Activated T-helper 2 cell treated with anti-CD3 and anti-CD28 coated beads, Interferon-gamma antibody, Interleukin-2, Interleukin-4, amounts not matched to agents 10 μg/mL and 5 μg/mL and 100 μg/mL, durations not matched to agents 14 hours and 24 hours and 36 hours (primary cell): ENCODE results near the gene DUSP22. TPM values are rescaled to one million over a fixed set of nuclear protein-coding genes. Genes with fewer than 3 reads are reported as not detected.
"Not testable (repeated sequence)": the region's sequence is repeated elsewhere in the genome, so short reads cannot be mapped to it uniquely, and the experiment has no call there.

ENCODE experiments used
- DNase-seq: peaks from one replicate; pipeline ENCODE4 v3.0.0; 2021; ENCODE audit warnings: low spot score
- H3K27ac Mint-ChIP-seq: one replicate; pipeline ENCODE4 v1.8.0; 2021; ENCODE audit warnings: mixed read lengths
- H3K27me3 Mint-ChIP-seq: one replicate; pipeline ENCODE4 v1.8.0; 2021; ENCODE audit warnings: low read depth, mixed read lengths
- H3K36me3 Mint-ChIP-seq: one replicate; pipeline ENCODE4 v1.8.0; 2021; ENCODE audit warnings: low read depth, mixed read lengths
- H3K4me1 Mint-ChIP-seq: one replicate; pipeline ENCODE4 v1.8.0; 2021; ENCODE audit warnings: low read depth, mixed read lengths
- H3K4me3 Mint-ChIP-seq: one replicate; pipeline ENCODE4 v1.8.0; 2021; ENCODE audit warnings: low read depth, mild to moderate bottlenecking, moderate library complexity, mixed read lengths
- H3K9me3 Mint-ChIP-seq: one replicate; pipeline ENCODE4 v1.8.0; 2021; ENCODE audit warnings: mixed read lengths
- intact Hi-C: fragments of 100-400 bp; cut with micrococcal nuclease; formaldehyde crosslinking; loops from one replicate; pipeline ENCODE4 v1.15.1; 2023
- total RNA-seq: library from RNA; stranded (reverse); gene quantifications from 2 replicates; pipeline ENCODE4 v1.2.3, GENCODE V29; 2022

Gene DUSP22
- total RNA-seq, 1 donor from 2014 or later = 27.5 TPM

- intact Hi-C loops = no loop called here
- peaks cover 9% of the 10 kb centered on the region for H3K4me1 Mint-ChIP-seq
- no peaks in the 10 kb centered on the region for H3K9me3 Mint-ChIP-seq
- no peak overlapping the region for H3K27ac Mint-ChIP-seq
- DNase-seq = no peak
- H3K4me3 Mint-ChIP-seq = no peak overlapping the region
- peaks cover 13% of the 10 kb centered on the region for H3K36me3 Mint-ChIP-seq
- H3K27me3 Mint-ChIP-seq = no peaks in the 10 kb centered on the region
These were observed 29.4 kb downstream of the DUSP22 start for GRCh38 chr6:321536-322258.

- no peaks in the 10 kb centered on the region for H3K9me3 Mint-ChIP-seq
These were observed 30.1 kb downstream of the DUSP22 start for GRCh38 chr6:322259-322930.

DNA sequence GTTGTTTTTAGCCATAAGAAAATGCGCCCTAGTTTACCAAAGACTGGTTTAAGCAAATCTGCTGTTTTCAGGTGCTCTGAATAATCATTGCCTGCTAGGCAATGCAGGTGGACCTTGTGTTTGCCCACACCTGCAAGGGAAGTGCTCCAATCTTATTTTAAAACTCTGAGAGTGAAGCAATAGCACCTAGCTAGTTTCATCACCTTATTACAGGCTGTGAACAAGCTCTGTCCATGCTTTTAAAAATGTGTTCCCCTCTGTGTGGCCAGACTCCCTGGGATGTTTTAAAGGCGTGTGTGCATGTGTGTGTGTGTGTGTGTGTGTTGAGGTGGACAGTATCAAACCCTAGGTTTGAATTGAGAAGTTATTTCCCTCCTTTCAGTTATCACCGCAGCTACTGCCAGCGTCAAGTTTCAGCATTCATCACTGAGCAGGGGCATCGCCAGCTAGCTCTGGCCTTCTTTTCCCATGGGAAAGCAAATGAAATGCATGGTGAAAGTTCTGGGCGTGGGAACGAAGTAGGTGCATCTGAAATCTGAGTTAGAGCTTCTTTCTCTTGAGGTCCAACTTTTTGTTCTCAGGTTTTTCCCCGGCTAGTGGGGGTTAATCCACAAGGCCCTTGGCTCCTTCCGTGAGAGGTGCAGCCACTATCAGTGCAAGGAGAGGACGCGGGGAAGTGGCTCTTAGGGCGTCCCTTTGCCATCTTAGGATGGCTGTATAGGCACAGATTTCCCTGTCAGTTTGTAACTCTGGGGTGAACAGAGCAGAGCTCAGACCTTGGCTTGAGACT, 30.8 kb downstream of the DUSP22 start:
- intact Hi-C loops = no loop called here
- Mint-ChIP-seq H3K36me3 (peaks cover 9% of the 10 kb centered on the region), H3K4me1 (peaks cover 4% of the 10 kb centered on the region), H3K4me3 (no peak overlapping the region), H3K27ac (no peak overlapping the region), H3K9me3 (no peaks in the 10 kb centered on the region), H3K27me3 (no peaks in the 10 kb centered on the region)
- DNase-seq = no peak

More at GRCh38 chr6:322259-322930, 30.1 kb downstream of the DUSP22 start:
- intact Hi-C loops = no loop called here
- no peaks in the 10 kb centered on the region for H3K27me3 Mint-ChIP-seq
- H3K27ac Mint-ChIP-seq = no peak overlapping the region
- H3K36me3 Mint-ChIP-seq = peaks cover 10% of the 10 kb centered on the region
- DNase-seq = no peak
- no peak overlapping the region for H3K4me3 Mint-ChIP-seq
- peaks cover 4% of the 10 kb centered on the region for H3K4me1 Mint-ChIP-seq

DNA sequence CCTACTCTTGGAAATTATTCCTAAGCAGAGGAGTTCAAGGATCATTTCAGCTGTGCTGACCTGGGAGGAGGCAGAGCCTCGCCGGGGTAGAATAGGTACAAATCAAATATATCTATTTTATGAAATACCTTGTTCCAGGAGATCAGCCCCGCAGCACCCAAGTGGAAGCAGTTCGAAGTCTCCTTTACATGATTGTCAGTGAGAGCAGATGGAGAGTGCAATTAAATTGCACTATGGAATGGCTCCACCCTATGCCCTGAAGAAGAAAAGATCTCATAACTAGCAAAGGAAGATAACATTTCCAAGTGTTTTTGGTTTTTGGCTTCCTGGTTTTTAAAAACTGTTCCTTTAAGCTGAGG, 31.4 kb downstream of the DUSP22 start:
- Mint-ChIP-seq H3K27ac (no peak overlapping the region), H3K27me3 (no peaks in the 10 kb centered on the region), H3K4me3 (no peak overlapping the region), H3K36me3 (peaks cover 7% of the 10 kb centered on the region), H3K4me1 (peaks cover under 1% of the 10 kb centered on the region), H3K9me3 (no peaks in the 10 kb centered on the region)
- intact Hi-C loops = no loop called here
- DNase-seq = no peak

- intact Hi-C loops = no loop called here
- H3K9me3 Mint-ChIP-seq = no peaks in the 10 kb centered on the region
- H3K36me3 Mint-ChIP-seq = peaks cover 4% of the 10 kb centered on the region
- no peak for DNase-seq
- H3K4me1 Mint-ChIP-seq = no peaks in the 10 kb centered on the region
- H3K27me3 Mint-ChIP-seq = no peaks in the 10 kb centered on the region
- H3K27ac Mint-ChIP-seq = no peak overlapping the region
- H3K4me3 Mint-ChIP-seq = no peak overlapping the region
These were observed 31.9 kb downstream of the DUSP22 start for GRCh38 chr6:324116-324728.

GRCh38 chr6:324729-325125, 32.4 kb downstream of the DUSP22 start:
- H3K9me3 Mint-ChIP-seq = no peaks in the 10 kb centered on the region
- no peaks in the 10 kb centered on the region for H3K27me3 Mint-ChIP-seq
- H3K27ac Mint-ChIP-seq = no peak overlapping the region
- DNase-seq = no peak
- no peaks in the 10 kb centered on the region for H3K4me1 Mint-ChIP-seq
- peaks cover 4% of the 10 kb centered on the region for H3K36me3 Mint-ChIP-seq
- intact Hi-C loops = no loop called here
- H3K4me3 Mint-ChIP-seq = no peak overlapping the region

DNA sequence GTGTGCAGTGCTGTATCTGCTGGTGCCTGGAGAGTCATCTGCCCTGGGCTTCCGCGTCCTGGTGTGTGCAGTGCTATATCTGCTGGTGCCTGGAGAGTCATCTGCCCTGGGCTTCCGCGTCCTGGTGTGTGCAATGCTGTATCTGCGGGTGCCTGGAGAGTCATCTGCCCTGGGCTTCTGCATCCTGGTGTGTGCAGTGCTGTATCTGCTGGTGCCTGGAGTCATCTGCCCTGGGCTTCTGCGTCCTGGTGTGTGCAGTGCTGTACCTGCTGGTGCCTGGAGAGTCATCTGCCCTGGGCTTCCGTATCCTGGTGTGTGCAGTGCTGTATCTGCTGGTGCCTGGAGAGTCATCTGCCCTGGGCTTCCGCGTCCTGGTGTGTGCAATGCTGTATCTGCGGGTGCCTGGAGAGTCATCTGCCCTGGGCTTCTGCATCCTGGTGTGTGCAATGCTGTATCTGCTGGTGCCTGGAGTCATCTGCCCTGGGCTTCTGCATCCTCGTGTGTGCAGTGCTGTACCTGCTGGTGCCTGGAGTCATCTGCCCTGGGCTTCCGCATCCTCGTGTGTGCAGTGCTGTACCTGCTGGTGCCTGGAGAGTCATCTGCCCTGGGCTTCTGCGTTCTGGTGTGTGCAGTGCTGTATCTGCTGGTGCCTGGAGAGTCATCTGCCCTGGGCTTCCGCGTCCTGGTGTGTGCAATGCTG, 33.0 kb downstream of the DUSP22 start:
- DNase-seq, H3K9me3 Mint-ChIP-seq, H3K36me3 Mint-ChIP-seq, H3K27ac Mint-ChIP-seq, intact Hi-C loops, H3K27me3 Mint-ChIP-seq, H3K4me3 Mint-ChIP-seq, H3K4me1 Mint-ChIP-seq: not testable (repeated sequence)

DNA sequence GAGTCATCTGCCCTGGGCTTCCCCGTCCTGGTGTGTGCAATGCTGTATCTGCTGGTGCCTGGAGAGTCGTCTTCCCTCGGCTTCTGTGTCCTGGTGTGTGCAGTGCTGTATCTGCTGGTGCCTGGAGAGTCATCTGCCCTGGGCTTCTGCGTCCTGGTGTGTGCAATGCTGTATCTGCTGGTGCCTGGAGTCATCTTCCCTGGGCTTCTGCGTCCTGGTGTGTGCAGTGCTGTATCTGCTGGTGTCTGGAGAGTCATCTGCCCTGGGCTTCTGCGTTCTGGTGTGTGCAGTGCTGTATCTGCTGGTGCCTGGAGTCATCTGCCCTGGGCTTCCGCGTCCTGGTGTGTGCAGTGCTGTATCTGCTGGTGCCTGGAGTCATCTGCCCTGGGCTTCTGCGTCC, 33.8 kb downstream of the DUSP22 start:
- H3K27ac Mint-ChIP-seq, H3K4me1 Mint-ChIP-seq, H3K9me3 Mint-ChIP-seq, intact Hi-C loops, DNase-seq, H3K27me3 Mint-ChIP-seq, H3K4me3 Mint-ChIP-seq, H3K36me3 Mint-ChIP-seq: not testable (repeated sequence)

- intact Hi-C loops = no loop called here
- no peak overlapping the region for H3K27ac Mint-ChIP-seq
These were observed 34.7 kb downstream of the DUSP22 start for GRCh38 chr6:326896-327537.

GRCh38 chr6:327538-328116, 35.3 kb downstream of the DUSP22 start:
- H3K36me3 Mint-ChIP-seq = peaks cover 4% of the 10 kb centered on the region
- H3K27me3 Mint-ChIP-seq = no peaks in the 10 kb centered on the region
- no peak overlapping the region for H3K4me3 Mint-ChIP-seq
- no peaks in the 10 kb centered on the region for H3K9me3 Mint-ChIP-seq
- H3K4me1 Mint-ChIP-seq = no peaks in the 10 kb centered on the region
- H3K27ac Mint-ChIP-seq = peak overlapping the region; percentile 5
- no peak for DNase-seq
- intact Hi-C loops = loop anchor here (1.0 kb wide), 1 partner anchor 9 kb away; no protein-coding TSS in a partner anchor

More at GRCh38 chr6:326896-327537, 34.7 kb downstream of the DUSP22 start:
- Mint-ChIP-seq H3K36me3 (peaks cover 4% of the 10 kb centered on the region), H3K4me1 (no peaks in the 10 kb centered on the region), H3K27me3 (no peaks in the 10 kb centered on the region), H3K9me3 (no peaks in the 10 kb centered on the region), H3K4me3 (no peak overlapping the region)
- DNase-seq = no peak

DNA sequence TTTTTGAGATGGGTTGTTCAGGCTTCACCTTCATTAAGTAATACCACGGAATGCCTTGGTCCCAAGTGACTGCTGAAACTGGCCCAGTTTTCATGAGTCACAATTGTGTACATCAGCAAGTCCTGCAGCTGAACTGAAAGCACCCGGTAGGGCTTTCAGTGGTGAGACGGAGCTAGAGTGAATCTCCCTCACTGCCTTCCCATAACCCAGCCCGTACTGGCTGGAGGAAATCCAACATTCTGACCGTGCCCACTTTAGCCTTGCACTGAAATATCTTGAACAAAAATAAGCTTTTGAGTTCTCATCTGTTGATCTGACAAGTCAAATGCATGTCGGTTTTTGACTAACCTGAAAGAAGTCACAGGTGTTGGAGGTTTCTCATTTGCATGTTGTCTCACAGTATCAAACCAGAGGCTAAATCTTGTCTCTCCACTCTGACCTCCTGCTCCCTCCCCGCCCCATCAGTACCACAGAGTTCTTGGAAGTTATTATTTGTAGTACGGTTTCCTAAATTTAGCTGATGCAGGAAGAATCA, 35.9 kb downstream of the DUSP22 start:
- Mint-ChIP-seq H3K27me3 (no peaks in the 10 kb centered on the region), H3K4me1 (no peaks in the 10 kb centered on the region), H3K9me3 (no peaks in the 10 kb centered on the region), H3K27ac (no peak overlapping the region), H3K4me3 (no peak overlapping the region), H3K36me3 (peaks cover 4% of the 10 kb centered on the region)
- no peak for DNase-seq
- intact Hi-C loops = loop anchor here (1.0 kb wide), 1 partner anchor 8 kb away; no protein-coding TSS in a partner anchor
